ENCODE data around the gene CCL28.

- TF ChIP-seq MYC (IDR thresholded peaks at IDR 0.05; ENCODE audit: low read depth, low read length): no peak
- no peak for TF ChIP-seq CTCF (IDR thresholded peaks at IDR 0.05; ENCODE audit: low read depth, low read length)
- no peak for TF ChIP-seq POLR2A (IDR thresholded peaks at IDR 0.05; ENCODE audit: extremely low read depth, insufficient read length)
- no peak for TF ChIP-seq MAX (IDR thresholded peaks at IDR 0.05; ENCODE audit: low read depth, low read length)
Measured at GRCh38 chr5:43413966-43414365, 1.8 kb upstream of the CCL28 start.
